K562 (cell line): Measurements from ENCODE around the gene PFKL. TPM values are rescaled to one million over a fixed set of nuclear protein-coding genes. Genes with fewer than 3 reads are reported as not detected.
A peak's percentile ranks its signal among the peaks of the same experiment; 100 is the strongest.

Source experiments
- CHD1 ChIP-seq: fragments of 200-600 bp; sonication (generic); IDR thresholded peaks from one replicate; pipeline ENCODE4 v1.6.1; 2012; ENCODE audit warnings: mild to moderate bottlenecking, moderate library complexity, low read length, inconsistent platforms
- ERF ChIP-seq: fragments of 450-650 bp; formaldehyde crosslinking; IDR thresholded peaks from 2 replicates; pipeline ENCODE4 v1.4.0; 2020; ENCODE audit warnings: mild to moderate bottlenecking, mixed read lengths
- FOXA3 ChIP-seq, 2 experiments: fragments of 450-650 bp in 1 of 2; sonication (generic) in 1 of 2; formaldehyde crosslinking; IDR thresholded peaks in 1 of 2; conservative IDR thresholded peaks in 1 of 2; 2 replicates each; pipeline versions ENCODE4 v1.4.0 to v1.8.0; 2020 to 2022; ENCODE audit warnings: mild to moderate bottlenecking in 2 of 2, missing genetic modification reagents in 1 of 2
- FUS ChIP-seq: fragments of 200-400 bp; formaldehyde crosslinking; optimal IDR thresholded peaks from 2 replicates; pipeline ENCODE3; 2017; ENCODE audit warnings: low read depth, low read length
- HLTF ChIP-seq: fragments of 450-650 bp; IDR thresholded peaks from 2 replicates; pipeline ENCODE4 v1.6.1; 2016
- MCM7 ChIP-seq, 2 experiments: fragments of 450-650 bp; IDR thresholded peaks; 2 replicates each; pipeline ENCODE4 v1.6.1; 2016 to 2018
- NR1H2 ChIP-seq: sonication (generic); formaldehyde crosslinking; IDR thresholded peaks from 2 replicates; pipeline ENCODE4 v1.4.0; 2020; ENCODE audit warnings: mild to moderate bottlenecking, missing genetic modification reagents
- POLR2G ChIP-seq: fragments of 200-400 bp; formaldehyde crosslinking; IDR thresholded peaks from 2 replicates; pipeline ENCODE4 v1.6.1; 2017; ENCODE audit warnings: low read depth, mild to moderate bottlenecking, antibody characterized with exemption, low read length, moderate library complexity
- RBM17 ChIP-seq: fragments of 200-400 bp; formaldehyde crosslinking; IDR thresholded peaks from 2 replicates; pipeline ENCODE4 v1.6.1; 2017; ENCODE audit warnings: low read depth, mild to moderate bottlenecking, low read length, borderline replicate concordance
- SLC30A9 ChIP-seq: fragments of 250-450 bp; sonication (Bioruptor Pico); IDR thresholded peaks from 2 replicates; pipeline ENCODE4 v1.8.0; 2022; ENCODE audit warnings: mild to moderate bottlenecking, moderate library complexity
- TCF7 ChIP-seq: sonication (generic); IDR thresholded peaks from 2 replicates; pipeline ENCODE4 v1.6.1; 2016; ENCODE audit warnings: antibody characterized with exemption, borderline replicate concordance
- ZNF12 ChIP-seq: sonication (generic); formaldehyde crosslinking; IDR thresholded peaks from 2 replicates; pipeline ENCODE4 v1.4.0; 2020; ENCODE audit warnings: mild to moderate bottlenecking, missing genetic modification reagents
- ZNF263 ChIP-seq: sonication (generic); formaldehyde crosslinking; IDR thresholded peaks from 2 replicates; pipeline ENCODE4 v1.8.0; 2022; ENCODE audit warnings: mild to moderate bottlenecking, missing genetic modification reagents, borderline replicate concordance
- polyA plus RNA-seq, 8 experiments: library from polyadenylated mRNA; depleted of rRNA in 4 of 8; stranded (reverse) in 5 of 8; unstranded in 3 of 8; fragments of >200 nt; fragmentation: Nextera tagmentation in 2 of 8; fragmentation: Illumina TruSeq in 1 of 8; extraction: Ambion mirVana in 2 of 8; extraction: Trizol in 1 of 8; gene quantifications; 2 replicates each; pipeline versions ENCODE4 v1.2.1 to v1.2.3, GENCODE V29; 2011 to 2014; ENCODE audit warnings: inconsistent platforms in 1 of 8, missing spikeins in 1 of 8
- total RNA-seq, 7 experiments: library from RNA; depleted of rRNA in 6 of 7; stranded (reverse); fragments of >200 nt in 6 of 7; fragmentation: Illumina TruSeq in 2 of 7; extraction: Trizol in 2 of 7; gene quantifications; 2 replicates each; pipeline versions ENCODE4 v1.2.1 to v1.2.3, GENCODE V29; 2011 to 2021; ENCODE audit warnings: low replicate concordance in 1 of 7
- TF ChIP-seq, protein P1 (sequence below): fragments of 250-450 bp; sonication (Bioruptor Pico); IDR thresholded peaks from 2 replicates; pipeline ENCODE4 v1.5.0; 2021
- TF ChIP-seq, protein P2 (sequence below): fragments of 250-450 bp; sonication (Bioruptor Pico); IDR thresholded peaks from 2 replicates; pipeline ENCODE4 v1.9.0; 2021; ENCODE audit warnings: mild to moderate bottlenecking, inconsistent platforms
- TF ChIP-seq, protein P3 (sequence below): fragments of 450-650 bp; IDR thresholded peaks from 2 replicates; pipeline ENCODE4 v1.6.1; 2018; ENCODE audit not compliant: partially characterized antibody

The PFKL gene
- total and polyA plus RNA-seq, 9 of the 15 experiments (the other 6 are each of a cell fraction or from before 2014, with no cell fraction given) = 1.1 to 124 (median 45.6) TPM

DNA sequence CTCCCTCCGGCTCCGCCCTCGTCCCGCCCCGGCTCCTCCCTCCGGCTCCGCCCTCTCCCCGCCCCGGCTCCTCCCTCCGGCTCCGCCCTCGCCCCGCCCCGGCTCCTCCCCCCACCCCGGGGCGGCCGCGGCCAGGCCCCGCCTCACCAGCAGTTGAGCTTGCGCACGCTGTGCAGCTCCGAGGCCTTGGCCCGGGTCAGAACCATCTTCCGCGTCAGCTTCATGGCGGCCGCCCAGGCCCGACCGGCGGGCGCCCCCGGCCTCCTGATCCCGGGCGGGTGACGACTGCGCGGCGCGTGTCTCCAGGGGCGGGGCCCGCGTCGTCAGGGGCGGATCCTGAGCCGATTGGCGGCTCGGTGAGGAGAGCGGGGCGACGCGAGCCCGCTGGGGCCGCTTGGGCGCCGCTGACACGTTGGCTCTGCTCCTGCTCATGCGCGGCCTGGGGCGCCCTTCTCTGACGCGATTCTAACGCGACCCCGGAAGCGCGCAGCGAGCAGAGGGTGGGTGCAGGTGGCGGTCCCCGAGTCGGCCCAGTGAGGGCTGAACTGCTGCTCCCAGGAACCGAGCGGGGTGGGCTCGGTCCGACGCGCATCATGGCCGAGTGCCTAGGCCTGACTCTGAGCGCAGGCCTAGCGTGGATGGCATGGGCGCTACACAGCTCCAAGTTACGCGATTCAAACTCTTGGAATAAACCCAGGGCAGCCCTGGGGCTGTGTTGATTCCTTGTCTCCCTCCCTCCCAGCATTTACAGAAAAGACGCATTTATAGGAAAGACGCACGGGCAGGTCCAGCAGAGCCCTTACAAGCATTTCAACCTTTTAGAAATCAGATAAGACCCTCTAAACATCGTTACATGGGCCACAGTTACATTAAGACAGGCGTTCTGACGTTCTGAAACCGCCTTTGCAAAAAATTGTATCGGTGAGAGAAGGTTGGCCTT lies 39.4 kb downstream of the PFKL start, which contains the start of gene CFAP410 (continued):
- TF ChIP-seq, protein P1, sequence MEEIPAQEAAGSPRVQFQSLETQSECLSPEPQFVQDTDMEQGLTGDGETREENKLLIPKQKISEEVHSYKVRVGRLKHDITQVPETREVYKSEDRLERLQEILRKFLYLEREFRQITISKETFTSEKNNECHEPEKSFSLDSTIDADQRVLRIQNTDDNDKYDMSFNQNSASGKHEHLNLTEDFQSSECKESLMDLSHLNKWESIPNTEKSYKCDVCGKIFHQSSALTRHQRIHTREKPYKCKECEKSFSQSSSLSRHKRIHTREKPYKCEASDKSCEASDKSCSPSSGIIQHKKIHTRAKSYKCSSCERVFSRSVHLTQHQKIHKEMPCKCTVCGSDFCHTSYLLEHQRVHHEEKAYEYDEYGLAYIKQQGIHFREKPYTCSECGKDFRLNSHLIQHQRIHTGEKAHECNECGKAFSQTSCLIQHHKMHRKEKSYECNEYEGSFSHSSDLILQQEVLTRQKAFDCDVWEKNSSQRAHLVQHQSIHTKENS = no peak
- TF ChIP-seq NR1H2 (CRISPR knock-in tag) (no peak), RBM17 (no peak), POLR2G (peak; percentile 92), FOXA3 (CRISPR knock-in tag; conservative IDR thresholded peaks at IDR 0.05 in 1 of 2, IDR thresholded peaks at IDR 0.05 in 1 of 2) (no peak), HLTF (peak; percentile 44; the same call in 1 of the 2 replicates), ZNF12 (CRISPR knock-in tag) (peak; percentile 77; the same call in 1 of the 2 replicates), SLC30A9 (CRISPR knock-in tag) (no peak), MCM7 (IDR thresholded peaks at IDR 0.05) (no peak), FUS (peak; percentile 63), ZNF263 (no peak), CHD1 (peak; percentile 95), TCF7 (no peak), ERF (CRISPR knock-in tag) (peak; percentile 85)
- TF ChIP-seq, protein P2, sequence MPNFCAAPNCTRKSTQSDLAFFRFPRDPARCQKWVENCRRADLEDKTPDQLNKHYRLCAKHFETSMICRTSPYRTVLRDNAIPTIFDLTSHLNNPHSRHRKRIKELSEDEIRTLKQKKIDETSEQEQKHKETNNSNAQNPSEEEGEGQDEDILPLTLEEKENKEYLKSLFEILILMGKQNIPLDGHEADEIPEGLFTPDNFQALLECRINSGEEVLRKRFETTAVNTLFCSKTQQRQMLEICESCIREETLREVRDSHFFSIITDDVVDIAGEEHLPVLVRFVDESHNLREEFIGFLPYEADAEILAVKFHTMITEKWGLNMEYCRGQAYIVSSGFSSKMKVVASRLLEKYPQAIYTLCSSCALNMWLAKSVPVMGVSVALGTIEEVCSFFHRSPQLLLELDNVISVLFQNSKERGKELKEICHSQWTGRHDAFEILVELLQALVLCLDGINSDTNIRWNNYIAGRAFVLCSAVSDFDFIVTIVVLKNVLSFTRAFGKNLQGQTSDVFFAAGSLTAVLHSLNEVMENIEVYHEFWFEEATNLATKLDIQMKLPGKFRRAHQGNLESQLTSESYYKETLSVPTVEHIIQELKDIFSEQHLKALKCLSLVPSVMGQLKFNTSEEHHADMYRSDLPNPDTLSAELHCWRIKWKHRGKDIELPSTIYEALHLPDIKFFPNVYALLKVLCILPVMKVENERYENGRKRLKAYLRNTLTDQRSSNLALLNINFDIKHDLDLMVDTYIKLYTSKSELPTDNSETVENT (CRISPR knock-in tag) = peak; percentile 94; the same call in 1 of the 2 replicates
- TF ChIP-seq, protein P3, sequence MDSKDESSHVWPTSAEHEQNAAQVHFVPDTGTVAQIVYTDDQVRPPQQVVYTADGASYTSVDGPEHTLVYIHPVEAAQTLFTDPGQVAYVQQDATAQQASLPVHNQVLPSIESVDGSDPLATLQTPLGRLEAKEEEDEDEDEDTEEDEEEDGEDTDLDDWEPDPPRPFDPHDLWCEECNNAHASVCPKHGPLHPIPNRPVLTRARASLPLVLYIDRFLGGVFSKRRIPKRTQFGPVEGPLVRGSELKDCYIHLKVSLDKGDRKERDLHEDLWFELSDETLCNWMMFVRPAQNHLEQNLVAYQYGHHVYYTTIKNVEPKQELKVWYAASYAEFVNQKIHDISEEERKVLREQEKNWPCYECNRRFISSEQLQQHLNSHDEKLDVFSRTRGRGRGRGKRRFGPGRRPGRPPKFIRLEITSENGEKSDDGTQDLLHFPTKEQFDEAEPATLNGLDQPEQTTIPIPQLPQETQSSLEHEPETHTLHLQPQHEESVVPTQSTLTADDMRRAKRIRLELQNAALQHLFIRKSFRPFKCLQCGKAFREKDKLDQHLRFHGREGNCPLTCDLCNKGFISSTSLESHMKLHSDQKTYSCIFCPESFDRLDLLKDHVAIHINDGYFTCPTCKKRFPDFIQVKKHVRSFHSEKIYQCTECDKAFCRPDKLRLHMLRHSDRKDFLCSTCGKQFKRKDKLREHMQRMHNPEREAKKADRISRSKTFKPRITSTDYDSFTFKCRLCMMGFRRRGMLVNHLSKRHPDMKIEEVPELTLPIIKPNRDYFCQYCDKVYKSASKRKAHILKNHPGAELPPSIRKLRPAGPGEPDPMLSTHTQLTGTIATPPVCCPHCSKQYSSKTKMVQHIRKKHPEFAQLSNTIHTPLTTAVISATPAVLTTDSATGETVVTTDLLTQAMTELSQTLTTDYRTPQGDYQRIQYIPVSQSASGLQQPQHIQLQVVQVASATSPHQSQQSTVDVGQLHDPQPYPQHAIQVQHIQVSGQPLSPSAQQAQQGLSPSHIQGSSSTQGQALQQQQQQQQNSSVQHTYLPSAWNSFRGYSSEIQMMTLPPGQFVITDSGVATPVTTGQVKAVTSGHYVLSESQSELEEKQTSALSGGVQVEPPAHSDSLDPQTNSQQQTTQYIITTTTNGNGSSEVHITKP = peak; percentile 19
